ENCODE measurements around the gene WSCD2.

The WSCD2 gene

GRCh38 chr12:108255252-108255602 lies 126.1 kb downstream of the WSCD2 start:
- DNase-seq (ENCODE audit: insufficient read length, low spot score) = no peak

DNA sequence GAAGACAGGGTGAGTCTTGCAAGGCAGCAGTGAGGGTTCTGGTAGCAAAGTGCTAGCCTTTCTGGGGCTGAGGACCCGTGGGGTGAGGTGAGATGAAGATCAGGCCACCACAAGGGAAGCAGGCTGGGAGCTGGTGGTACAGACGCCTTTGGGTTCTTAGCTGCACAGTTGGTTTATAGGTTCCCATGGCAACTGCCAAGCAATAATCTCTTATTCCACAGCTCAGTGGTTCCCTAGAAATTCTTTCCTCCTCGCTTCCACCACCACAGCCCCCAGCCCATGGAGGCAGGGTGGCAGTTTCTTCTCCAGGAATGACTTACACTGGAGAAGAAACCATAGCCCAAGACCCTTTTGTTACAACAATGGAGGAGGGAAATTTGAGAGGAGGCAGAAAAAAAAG lies 127.9 kb downstream of the WSCD2 start:
- no peak for FAIRE-seq
- DNase-seq (ENCODE audit: insufficient read length, low spot score) = no peak

More at GRCh38 chr12:108255252-108255602, 126.1 kb downstream of the WSCD2 start:
- FAIRE-seq = no peak

GRCh38 chr12:108257610-108258106 lies 128.6 kb downstream of the WSCD2 start:
- DNase-seq (ENCODE audit: insufficient read length, low spot score) (no peak), FAIRE-seq (no peak)

DNA sequence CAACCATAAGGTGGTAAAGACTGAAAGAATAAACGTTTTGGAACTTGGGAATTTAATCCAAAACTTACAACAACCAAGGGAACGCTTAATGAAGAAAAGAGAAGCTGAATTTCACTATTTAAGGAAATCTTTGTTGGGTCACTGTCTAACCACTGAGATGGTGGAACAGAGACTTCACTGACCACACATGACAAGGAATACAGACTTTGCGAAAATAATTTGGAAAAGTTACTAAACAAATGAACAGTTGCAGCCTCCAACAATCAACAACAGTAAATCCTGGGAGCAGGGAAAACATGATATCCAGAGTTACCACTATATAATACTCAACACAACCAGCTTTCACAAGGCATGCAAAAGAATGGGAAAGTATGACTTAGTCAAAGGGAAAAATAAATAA lies 131.0 kb downstream of the WSCD2 start:
- no peak for DNase-seq (ENCODE audit: insufficient read length, low spot score)

GRCh38 chr12:108260969-108261368 lies 131.9 kb downstream of the WSCD2 start:
- DNase-seq (ENCODE audit: insufficient read length, low spot score) (no peak), FAIRE-seq (no peak)

More for the DNA sequence above, 131.0 kb downstream of the WSCD2 start:
- no peak for FAIRE-seq

GRCh38 chr12:108265505-108265904 lies 136.4 kb downstream of the WSCD2 start:
- FAIRE-seq = no peak
- DNase-seq (ENCODE audit: insufficient read length, low spot score) = no peak

GRCh38 chr12:108266131-108266530 lies 137.0 kb downstream of the WSCD2 start:
- FAIRE-seq (no peak), DNase-seq (ENCODE audit: insufficient read length, low spot score) (no peak)

DNA sequence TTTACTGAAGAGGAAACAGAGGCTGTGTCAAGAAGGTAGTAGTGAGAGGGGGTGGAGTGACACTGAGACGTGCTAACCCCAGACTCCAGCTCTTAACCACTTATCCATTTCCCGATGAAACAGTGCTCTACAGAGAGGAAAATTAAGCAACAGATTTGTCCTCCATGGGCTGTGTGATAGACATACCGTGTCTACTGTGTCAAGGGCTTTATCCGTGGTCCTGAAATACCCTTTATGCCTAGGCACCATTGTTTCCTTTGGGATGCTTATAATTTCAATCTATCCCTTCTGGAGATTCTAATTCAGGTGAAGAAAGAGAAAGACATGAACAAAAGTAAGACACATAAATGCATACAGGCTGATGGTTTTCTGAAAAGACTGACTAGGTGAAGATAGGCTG lies 138.4 kb downstream of the WSCD2 start:
- no peak for FAIRE-seq
- no peak for DNase-seq (ENCODE audit: insufficient read length, low spot score)

GRCh38 chr12:108268397-108268796 lies 139.3 kb downstream of the WSCD2 start:
- no peak for FAIRE-seq
- DNase-seq (ENCODE audit: insufficient read length, low spot score) = no peak

GRCh38 chr12:108269224-108269623 lies 140.1 kb downstream of the WSCD2 start:
- no peak for DNase-seq (ENCODE audit: insufficient read length, low spot score)
- no peak for FAIRE-seq

DNA sequence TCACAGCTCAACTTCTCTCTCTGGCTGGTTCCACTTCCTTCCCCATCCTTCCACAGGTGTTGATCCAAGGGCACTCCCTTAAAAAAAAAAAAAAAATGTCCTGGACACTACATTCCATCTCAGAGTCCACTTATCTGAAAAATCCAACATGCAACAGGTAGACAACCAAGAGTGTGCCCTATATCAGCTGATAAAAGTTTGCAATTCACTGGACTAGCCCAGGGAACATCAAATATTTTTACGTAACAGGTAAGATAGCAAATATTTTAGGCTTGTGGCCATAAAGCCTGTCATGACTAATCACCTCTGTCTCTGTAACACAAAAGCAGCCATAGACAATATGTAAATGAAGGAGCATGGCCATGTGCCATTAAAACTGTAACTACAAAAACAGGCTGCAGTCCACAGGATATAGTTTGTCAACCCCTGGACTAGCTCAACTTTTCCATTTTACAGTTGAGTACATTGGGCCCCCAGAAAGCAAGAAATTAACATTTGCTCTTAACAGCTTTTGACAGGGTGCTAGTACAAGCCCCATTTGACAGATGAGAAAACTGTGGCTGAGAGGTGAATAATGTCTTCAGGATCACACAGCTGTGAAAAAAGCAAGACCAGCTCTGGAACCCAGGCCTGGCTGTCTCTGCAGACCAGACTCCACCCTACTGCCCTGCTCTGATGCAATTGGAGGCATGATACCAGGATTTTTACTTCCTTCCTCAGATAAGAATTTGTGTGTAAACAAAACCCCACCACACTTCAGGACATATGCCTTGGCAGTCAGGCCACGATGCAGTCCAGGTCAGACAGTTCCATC lies 141.2 kb downstream of the WSCD2 start:
- DNase-seq (ENCODE audit: insufficient read length, low spot score) = no peak
- FAIRE-seq = no peak

GRCh38 chr12:108270849-108271143 lies 141.7 kb downstream of the WSCD2 start:
- no peak for DNase-seq (ENCODE audit: insufficient read length, low spot score)
- FAIRE-seq = no peak

- no peak for FAIRE-seq
- no peak for DNase-seq (ENCODE audit: insufficient read length, low spot score)
Measured at GRCh38 chr12:108271951-108272872, 143.1 kb downstream of the WSCD2 start.

DNA sequence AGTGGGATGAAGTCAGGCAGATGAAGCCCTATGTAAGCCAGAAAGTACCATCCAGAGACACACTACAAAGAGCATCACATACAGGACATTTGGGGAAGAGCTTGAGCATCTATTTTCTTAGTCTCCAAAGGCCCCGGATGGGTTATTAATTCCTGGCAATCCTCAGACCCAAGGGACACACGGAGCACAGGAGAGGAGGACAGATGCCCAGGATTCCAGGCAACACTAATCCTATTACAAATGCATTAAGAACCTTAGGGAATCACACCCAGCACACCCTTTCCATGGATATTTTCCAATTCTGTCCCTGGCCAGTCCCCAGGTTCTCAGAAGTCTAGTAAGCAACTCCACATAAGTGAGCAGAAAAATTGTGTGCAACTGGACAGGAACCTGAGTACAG lies 144.1 kb downstream of the WSCD2 start:
- FAIRE-seq (no peak), DNase-seq (ENCODE audit: insufficient read length, low spot score) (no peak)

DNA sequence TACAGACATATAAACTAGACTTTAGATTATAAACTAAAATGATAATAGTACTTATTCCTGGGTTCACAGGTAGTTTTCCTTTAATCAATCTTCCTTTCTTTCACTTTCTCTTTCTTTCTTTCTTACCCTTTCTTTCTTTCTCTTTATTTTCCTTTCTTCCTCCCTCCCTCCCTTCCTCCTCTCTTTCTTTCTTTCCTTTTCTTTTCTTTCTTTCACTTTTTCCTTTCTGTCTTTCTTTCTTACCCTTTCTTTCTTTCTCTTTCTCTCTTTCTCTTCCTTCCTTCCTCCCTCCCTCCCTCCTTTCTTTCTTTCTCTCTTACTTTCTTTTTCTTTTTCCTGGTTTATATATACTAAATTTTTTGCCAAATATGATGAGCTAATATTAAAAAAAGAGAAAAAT lies 148.5 kb downstream of the WSCD2 start:
- no peak for DNase-seq (ENCODE audit: insufficient read length, low spot score)
- FAIRE-seq = no peak

- no peak for FAIRE-seq
- DNase-seq (ENCODE audit: insufficient read length, low spot score) = no peak
Measured at GRCh38 chr12:108282160-108282559, 153.1 kb downstream of the WSCD2 start.

GRCh38 chr12:108282676-108283075 lies 153.6 kb downstream of the WSCD2 start:
- DNase-seq (ENCODE audit: insufficient read length, low spot score) (no peak), FAIRE-seq (no peak)

DNA sequence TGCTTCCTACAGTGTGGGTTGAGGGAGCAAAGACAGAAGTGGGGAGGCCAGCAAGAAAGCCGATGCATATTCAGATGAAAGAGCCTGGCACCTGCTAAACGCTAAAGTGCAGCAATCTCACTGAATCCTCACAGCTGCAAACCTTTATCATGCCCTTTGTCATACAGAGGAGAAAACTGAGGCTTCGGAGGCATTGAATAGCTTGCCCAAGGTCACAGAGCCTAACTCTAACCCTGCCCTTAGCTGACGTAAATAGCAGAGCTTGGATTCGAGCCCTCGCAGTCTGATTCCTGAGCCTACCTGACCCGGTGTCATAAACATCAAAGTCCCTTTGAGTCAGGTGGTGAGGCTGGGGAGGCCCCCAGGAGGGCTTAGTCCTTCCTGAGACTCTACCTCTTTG lies 155.1 kb downstream of the WSCD2 start:
- FAIRE-seq = no peak
- DNase-seq (ENCODE audit: insufficient read length, low spot score) = no peak

DNA sequence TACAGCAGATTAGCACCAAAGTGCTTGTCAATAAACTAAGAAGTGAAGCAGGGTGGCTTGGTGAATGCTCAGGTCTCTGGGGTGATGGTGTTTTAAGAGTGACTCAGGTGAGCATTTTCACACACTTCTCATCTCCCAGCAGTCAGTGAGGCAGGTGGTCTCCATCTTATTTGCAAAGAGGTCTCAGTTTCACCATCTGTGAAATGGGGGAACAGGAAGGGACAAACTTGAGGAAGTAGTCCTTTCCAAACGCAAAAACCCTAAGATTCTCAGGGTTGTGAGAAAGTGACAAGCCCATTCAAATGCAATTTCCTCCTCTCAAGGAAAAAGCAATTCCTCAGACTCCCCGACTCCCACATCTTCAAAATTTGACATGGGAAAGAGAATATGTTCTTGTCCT lies 155.9 kb downstream of the WSCD2 start:
- DNase-seq (ENCODE audit: insufficient read length, low spot score) (no peak), FAIRE-seq (no peak)

- no peak for FAIRE-seq
- no peak for DNase-seq (ENCODE audit: insufficient read length, low spot score)
Measured at GRCh38 chr12:108287227-108287626, 158.1 kb downstream of the WSCD2 start.

- no peak for DNase-seq (ENCODE audit: insufficient read length, low spot score)
- no peak for FAIRE-seq
Measured at GRCh38 chr12:108289350-108290161, 160.5 kb downstream of the WSCD2 start.

Data from GM19239 (cell line).